Germinal center (tissue), 1 donor: ENCODE measurements around the gene FHL1.
"Not testable (repeated sequence)": the region's sequence is repeated elsewhere in the genome, so short reads cannot be mapped to it uniquely, and the experiment has no call there.

ENCODE experiments used
- DNase-seq: peaks from one replicate; pipeline ENCODE4 v3.0.0; 2012; ENCODE audit warnings: mixed read lengths, low spot score

Gene FHL1

GRCh38 chrX:136146614-136147314 lies 569 bp upstream of the FHL1 start:
- DNase-seq, result no peak

- DNase-seq, result no peak
These were observed 643 bp downstream of the FHL1 start for GRCh38 chrX:136147976-136148375.

GRCh38 chrX:136148391-136148790 lies 1.1 kb downstream of the FHL1 start:
- DNase-seq, result no peak

- no peak for DNase-seq
These were observed 7.7 kb downstream of the FHL1 start for GRCh38 chrX:136154998-136155397.

GRCh38 chrX:136156560-136157117 lies 9.3 kb downstream of the FHL1 start:
- DNase-seq, result no peak

GRCh38 chrX:136157187-136157586 lies 9.9 kb downstream of the FHL1 start:
- DNase-seq, result no peak

GRCh38 chrX:136158685-136159084 lies 11.4 kb downstream of the FHL1 start:
- no peak for DNase-seq

GRCh38 chrX:136159611-136160025 lies 12.3 kb downstream of the FHL1 start:
- no peak for DNase-seq

GRCh38 chrX:136162827-136163570 lies 15.7 kb downstream of the FHL1 start:
- peak; percentile 19 for DNase-seq

- DNase-seq, result no peak
These were observed 16.4 kb downstream of the FHL1 start for GRCh38 chrX:136163689-136164088.

GRCh38 chrX:136165406-136165805 lies 18.1 kb downstream of the FHL1 start:
- no peak for DNase-seq

GRCh38 chrX:136166221-136166855 lies 19.0 kb downstream of the FHL1 start:
- DNase-seq, result no peak

GRCh38 chrX:136167989-136168388 lies 20.7 kb downstream of the FHL1 start:
- not testable (repeated sequence) for DNase-seq

GRCh38 chrX:136168929-136169735 lies 21.8 kb downstream of the FHL1 start:
- DNase-seq, result no peak

- no peak for DNase-seq
These were observed 22.9 kb downstream of the FHL1 start for GRCh38 chrX:136170139-136170800.

- DNase-seq, result no peak
These were observed 24.1 kb downstream of the FHL1 start for GRCh38 chrX:136171420-136171819.

- no peak for DNase-seq
These were observed 29.1 kb downstream of the FHL1 start for GRCh38 chrX:136176399-136176825.

GRCh38 chrX:136179133-136179532 lies 31.8 kb downstream of the FHL1 start:
- no peak for DNase-seq

- DNase-seq, result no peak
These were observed 35.1 kb downstream of the FHL1 start for GRCh38 chrX:136182414-136182813.

GRCh38 chrX:136183172-136183571 lies 35.8 kb downstream of the FHL1 start:
- no peak for DNase-seq

- DNase-seq, result no peak
These were observed 36.6 kb downstream of the FHL1 start for GRCh38 chrX:136183917-136184316.
